Testis (tissue), 3 donors: ENCODE data around the gene OTOGL. TPM values are rescaled to one million over a fixed set of nuclear protein-coding genes. Genes with fewer than 3 reads are reported as not detected.
"Not testable (repeated sequence)": the region's sequence is repeated elsewhere in the genome, so short reads cannot be mapped to it uniquely, and the experiment has no call there.

Source experiments
- DNase-seq: peaks from one replicate; pipeline ENCODE4 v3.0.0-alpha.2; 2019
- H3K27ac ChIP-seq, 2 donors: fragments of 200-600 bp; sonication (generic); one replicate each; pipeline ENCODE4 v1.5.1; 2019
- H3K27me3 ChIP-seq: fragments of 200-600 bp; sonication (generic); one replicate; pipeline ENCODE4 v1.5.1; 2019
- H3K36me3 ChIP-seq: fragments of 200-600 bp; sonication (generic); one replicate; pipeline ENCODE4 v1.5.1; 2017; ENCODE audit warnings: low read depth; ENCODE audit errors: missing control alignments
- H3K4me1 ChIP-seq: fragments of 200-600 bp; sonication (generic); one replicate; pipeline ENCODE4 v1.5.1; 2019
- H3K4me3 ChIP-seq, 2 donors: fragments of 200-600 bp; sonication (generic); one replicate each; pipeline ENCODE4 v1.5.1; 2017 to 2019
- H3K9me3 ChIP-seq: fragments of 200-600 bp; sonication (generic); one replicate; pipeline ENCODE4 v1.5.1; 2017
- CTCF ChIP-seq, 3 experiments: fragments of 450-650 bp in 2 of 3; fragments of 200-600 bp in 1 of 3; sonication (generic) in 1 of 3; IDR thresholded peaks; one replicate each; pipeline ENCODE4 v1.5.1; 2016 to 2019; ENCODE audit warnings: antibody characterized with exemption in 3 of 3, mild to moderate bottlenecking in 2 of 3, moderate library complexity in 1 of 3
- POLR2A ChIP-seq: fragments of 450-650 bp; IDR thresholded peaks from one replicate; pipeline ENCODE4 v1.6.1; 2017; ENCODE audit warnings: antibody characterized with exemption, mild to moderate bottlenecking, moderate library complexity
- WGBS, 2 donors: methylation state at CpG; one replicate each; pipeline ENCODE4 v1.1.5; 2018; 5-methylcytosine and 5-hydroxymethylcytosine counted together
- intact Hi-C: fragments of 100-400 bp; cut with DNase I; formaldehyde crosslinking; loops from one replicate; pipeline ENCODE4 v1.15.1; 2023; ENCODE audit warnings: low total_unique reads
- polyA plus RNA-seq: library from polyadenylated mRNA; stranded (reverse); fragments of 350-450 nt; fragmentation: Illumina TruSeq; extraction: RNeasy Lipid Tissue Mini Kit (QIAGEN cat#74804); gene quantifications from one replicate; pipeline ENCODE4 v1.2.3, GENCODE V29; 2014; ENCODE audit warnings: low read depth, low replicate concordance; ENCODE audit not compliant: insufficient read depth
- total RNA-seq, 2 donors: library from RNA; depleted of rRNA; stranded (reverse); fragments of >200 nt; gene quantifications; one replicate each; pipeline ENCODE4 v1.2.3, GENCODE V29; 2016

The OTOGL gene
- total and polyA plus RNA-seq, 3 donors from 2014 or later, result 0.87 to 0.88 (median 0.87) TPM

- no peak overlapping the region for H3K27ac ChIP-seq
- no peaks in the 10 kb centered on the region for H3K36me3 ChIP-seq
- no peaks in the 10 kb centered on the region for H3K27me3 ChIP-seq
- no peak overlapping the region for H3K4me3 ChIP-seq
- no peak for DNase-seq
- no peaks in the 10 kb centered on the region for H3K4me1 ChIP-seq
- H3K9me3 ChIP-seq, result no peaks in the 10 kb centered on the region
- 67 to 82% methylated on average over 2 of the region's 2 CpGs for WGBS, 2 donors
- TF ChIP-seq CTCF (IDR thresholded peaks at IDR 0.05) (no peak), POLR2A (no peak)
- intact Hi-C loops, result no loop called here
Observed at GRCh38 chr12:80219345-80219744, 120.0 kb downstream of the OTOGL start.

- whole genome bisulfite sequencing, 2 donors, result 74 to 84% methylated on average over 3 of the region's 3 CpGs
- TF ChIP-seq POLR2A (no peak), CTCF (IDR thresholded peaks at IDR 0.05) (no peak)
- Histone ChIP-seq H3K9me3 (no peaks in the 10 kb centered on the region), H3K4me1 (no peaks in the 10 kb centered on the region), H3K36me3 (no peaks in the 10 kb centered on the region), H3K4me3 (no peak overlapping the region), H3K27me3 (no peaks in the 10 kb centered on the region), H3K27ac (no peak overlapping the region)
- DNase-seq, result no peak
- intact Hi-C loops, result no loop called here
Observed at GRCh38 chr12:80222261-80222660, 122.9 kb downstream of the OTOGL start.

- DNase-seq, result no peak
- intact Hi-C loops, result no loop called here
- TF ChIP-seq POLR2A, result no peak
- TF ChIP-seq CTCF (IDR thresholded peaks at IDR 0.05), result no peak
- Histone ChIP-seq H3K27ac (no peak overlapping the region), H3K4me3 (no peak overlapping the region), H3K36me3 (no peaks in the 10 kb centered on the region), H3K27me3 (no peaks in the 10 kb centered on the region), H3K9me3 (no peaks in the 10 kb centered on the region), H3K4me1 (no peaks in the 10 kb centered on the region)
- 75 to 85% methylated on average over 1 of the region's 1 CpG for WGBS, 2 donors
Observed at GRCh38 chr12:80226576-80226975, 127.2 kb downstream of the OTOGL start.

- H3K36me3 ChIP-seq, H3K27ac ChIP-seq, DNase-seq, H3K4me3 ChIP-seq, H3K27me3 ChIP-seq, intact Hi-C loops, H3K9me3 ChIP-seq, H3K4me1 ChIP-seq: not testable (repeated sequence)
- 95 to 97% methylated on average over 4 of the region's 4 CpGs for WGBS, 2 donors
Observed at GRCh38 chr12:80227904-80228303, 128.6 kb downstream of the OTOGL start.

GRCh38 chr12:80230068-80230467 lies 130.7 kb downstream of the OTOGL start:
- no peaks in the 10 kb centered on the region for H3K4me1 ChIP-seq
- intact Hi-C loops, result no loop called here
- no peak overlapping the region for H3K27ac ChIP-seq
- 37 to 39% methylated on average over 3 of the region's 3 CpGs for WGBS, 2 donors
- no peaks in the 10 kb centered on the region for H3K9me3 ChIP-seq
- no peaks in the 10 kb centered on the region for H3K27me3 ChIP-seq
- H3K4me3 ChIP-seq, result no peak overlapping the region
- H3K36me3 ChIP-seq, result no peaks in the 10 kb centered on the region
- DNase-seq, result no peak
- TF ChIP-seq CTCF (IDR thresholded peaks at IDR 0.05), result no peak
- TF ChIP-seq POLR2A, result no peak
